Colonic mucosa (tissue), 4 donors: ENCODE results near the gene FBXO8. TPM values are rescaled to one million over a fixed set of nuclear protein-coding genes. Genes with fewer than 3 reads are reported as not detected.

ENCODE experiments used
- DNase-seq: peaks from one replicate; pipeline ENCODE4 v3.0.0-alpha.2; 2020
- H3K27ac ChIP-seq: fragments of 200-600 bp; one replicate; pipeline ENCODE4 v1.8.0; 2021
- H3K27me3 ChIP-seq: fragments of 200-600 bp; one replicate; pipeline ENCODE4 v1.8.0; 2021
- H3K36me3 ChIP-seq: fragments of 200-600 bp; one replicate; pipeline ENCODE4 v1.8.0; 2021
- H3K4me1 ChIP-seq: fragments of 200-600 bp; one replicate; pipeline ENCODE4 v1.8.0; 2021; ENCODE audit warnings: mild to moderate bottlenecking
- H3K4me3 ChIP-seq: fragments of 200-600 bp; one replicate; pipeline ENCODE4 v1.8.0; 2021
- H3K9ac ChIP-seq, 2 donors: one replicate each; pipeline ENCODE4 v1.7.0; 2013; ENCODE audit warnings: control low read depth in 2 of 2, low read depth in 2 of 2, low read length in 2 of 2
- H3K9me3 ChIP-seq: fragments of 200-600 bp; one replicate; pipeline ENCODE4 v1.8.0; 2021
- CTCF ChIP-seq: fragments of 200-600 bp; IDR thresholded peaks from one replicate; pipeline ENCODE4 v1.8.0; 2022; ENCODE audit warnings: antibody characterized with exemption, mild to moderate bottlenecking
- intact Hi-C: fragments of 100-400 bp; cut with DNase I; formaldehyde crosslinking; loops from one replicate; pipeline ENCODE4 v1.14.1; 2022
- total RNA-seq, 2 donors: library from RNA; stranded (reverse); fragmentation: NEBNext Ultra II Directional in 1 of 2; extraction: Animal tissue kit (Norgen Biotek cat#: 25700) in 1 of 2; gene quantifications; one replicate each; pipeline ENCODE4 v1.2.1, GENCODE V29; 2021
- donor health status: healthy.
- donor health status: DM: no; HTN: no; CAD: no.
- donor health status: DM: no; HTN: no; CAD: no.

FBXO8 gene
- total RNA-seq, 2 donors from 2014 or later, result 22.2 to 35.1 TPM

- Histone ChIP-seq H3K4me3 (no peak overlapping the region), H3K9me3 (no peaks in the 10 kb centered on the region), H3K9ac (no peak overlapping the region), H3K36me3 (no peaks in the 10 kb centered on the region), H3K27ac (no peak overlapping the region), H3K27me3 (no peaks in the 10 kb centered on the region), H3K4me1 (no peaks in the 10 kb centered on the region)
- intact Hi-C loops, result no loop called here
- no peak for TF ChIP-seq CTCF
- no peak for DNase-seq
These were observed 27.7 kb downstream of the FBXO8 start for GRCh38 chr4:174255786-174256185.

- Histone ChIP-seq H3K4me1 (no peaks in the 10 kb centered on the region), H3K9ac (no peak overlapping the region), H3K4me3 (no peak overlapping the region), H3K27ac (no peak overlapping the region), H3K27me3 (no peaks in the 10 kb centered on the region), H3K36me3 (no peaks in the 10 kb centered on the region), H3K9me3 (no peaks in the 10 kb centered on the region)
- intact Hi-C loops, result no loop called here
- TF ChIP-seq CTCF, result no peak
- DNase-seq, result no peak
These were observed 28.1 kb downstream of the FBXO8 start for GRCh38 chr4:174255374-174255773.

GRCh38 chr4:174254613-174255012 lies 28.9 kb downstream of the FBXO8 start:
- Histone ChIP-seq H3K27ac (no peak overlapping the region), H3K9me3 (no peaks in the 10 kb centered on the region), H3K9ac (no peak overlapping the region), H3K36me3 (no peaks in the 10 kb centered on the region), H3K4me3 (no peak overlapping the region), H3K27me3 (no peaks in the 10 kb centered on the region), H3K4me1 (no peaks in the 10 kb centered on the region)
- no peak for TF ChIP-seq CTCF
- intact Hi-C loops, result no loop called here
- no peak for DNase-seq

- Histone ChIP-seq H3K4me1 (no peaks in the 10 kb centered on the region), H3K4me3 (no peak overlapping the region), H3K27ac (no peak overlapping the region), H3K9me3 (no peaks in the 10 kb centered on the region), H3K36me3 (no peaks in the 10 kb centered on the region), H3K27me3 (no peaks in the 10 kb centered on the region), H3K9ac (no peak overlapping the region)
- TF ChIP-seq CTCF, result no peak
- intact Hi-C loops, result no loop called here
- DNase-seq, result no peak
These were observed 31.1 kb downstream of the FBXO8 start for GRCh38 chr4:174252412-174252811.

- Histone ChIP-seq H3K27ac (no peak overlapping the region), H3K4me3 (no peak overlapping the region), H3K9ac (no peak overlapping the region), H3K9me3 (no peaks in the 10 kb centered on the region), H3K4me1 (no peaks in the 10 kb centered on the region), H3K27me3 (no peaks in the 10 kb centered on the region), H3K36me3 (no peaks in the 10 kb centered on the region)
- no peak for DNase-seq
- intact Hi-C loops, result no loop called here
- no peak for TF ChIP-seq CTCF
These were observed 35.1 kb downstream of the FBXO8 start for GRCh38 chr4:174248407-174248806.

GRCh38 chr4:174245714-174246113 lies 37.8 kb downstream of the FBXO8 start:
- no peaks in the 10 kb centered on the region for H3K36me3 ChIP-seq
- H3K4me1 ChIP-seq, result no peaks in the 10 kb centered on the region
- DNase-seq, result no peak
- intact Hi-C loops, result no loop called here
- no peaks in the 10 kb centered on the region for H3K9me3 ChIP-seq
- H3K27me3 ChIP-seq, result no peaks in the 10 kb centered on the region
- H3K27ac ChIP-seq, result no peak overlapping the region
- H3K9ac ChIP-seq, result no peak overlapping the region
- no peak overlapping the region for H3K4me3 ChIP-seq
- no peak for TF ChIP-seq CTCF
